H1 (cell line): ENCODE data around the gene PVR. TPM values are rescaled to one million over a fixed set of nuclear protein-coding genes. Genes with fewer than 3 reads are reported as not detected.

ENCODE experiments used
- CTCF ChIA-PET: fragments of 300-600 bp; sonication (Branson Sonifier 250); formaldehyde crosslinking; loops from one replicate; lab custom pipeline; 2021; ENCODE audit not compliant: partially characterized antibody; lab: Charles Lee
- POLR2A ChIA-PET: fragments of 300-600 bp; sonication (Branson Sonifier 250); formaldehyde crosslinking; loops from one replicate; lab custom pipeline; 2021; ENCODE audit warnings: inconsistent platforms; ENCODE audit not compliant: partially characterized antibody; lab: Charles Lee
- DNase-seq, 2 experiments: peaks; one replicate each; pipeline versions ENCODE4 v3.0.0 to v3.0.0-alpha.2; 2010 to 2022; ENCODE audit warnings: low spot score in 2 of 2, low read depth in 1 of 2, mixed read lengths in 1 of 2
- FAIRE-seq: peaks from 2 replicates; lab custom pipeline; 2011; peaks lifted over from hg19 to GRCh38; lab: Jason Lieb, UNC
- H2AFZ ChIP-seq: 2 replicates; pipeline ENCODE4 v1.8.1; 2012; ENCODE audit warnings: low read length, inconsistent platforms
- H2AK5ac ChIP-seq: 2 replicates; pipeline ENCODE4 v1.6.1; 2013; ENCODE audit warnings: low read depth, low read length
- H2BK120ac ChIP-seq: replicated peaks from 2 replicates; pipeline ENCODE3; 2013; ENCODE audit warnings: low read depth, low read length, inconsistent platforms
- H2BK12ac ChIP-seq: 2 replicates; pipeline ENCODE4 v1.6.1; 2013; ENCODE audit warnings: low read depth, low read length
- H2BK15ac ChIP-seq: 2 replicates; pipeline ENCODE4 v1.6.1; 2013; ENCODE audit warnings: low read length
- H2BK20ac ChIP-seq: 2 replicates; pipeline ENCODE4 v1.6.1; 2013; ENCODE audit warnings: low read length
- H2BK5ac ChIP-seq: 2 replicates; pipeline ENCODE4 v1.6.1; 2013; ENCODE audit warnings: low read depth, low read length
- H3K14ac ChIP-seq: 2 replicates; pipeline ENCODE4 v1.6.1; 2013; ENCODE audit warnings: inconsistent platforms; ENCODE audit not compliant: insufficient read length
- H3K18ac ChIP-seq: 2 replicates; pipeline ENCODE4 v1.6.1; 2013; ENCODE audit warnings: low read length; ENCODE audit errors: extremely low read depth
- H3K23ac ChIP-seq: 2 replicates; pipeline ENCODE4 v1.6.1; 2013; ENCODE audit warnings: inconsistent platforms; ENCODE audit not compliant: insufficient read length
- H3K23me2 ChIP-seq: 2 replicates; pipeline ENCODE4 v1.6.1; 2013; ENCODE audit warnings: low read depth, low read length
- H3K27ac ChIP-seq: 2 replicates; pipeline ENCODE4 v1.6.1; 2011; ENCODE audit warnings: low read depth, low read length, inconsistent platforms
- H3K27me3 ChIP-seq, 4 experiments: replicated peaks in 1 of 4; 1 replicate in 1 of 4; 2 replicates in 3 of 4; pipeline versions ENCODE4 v1.6.1 to v1.8.1; 2011 to 2013; ENCODE audit warnings: low read length in 3 of 4, mild to moderate bottlenecking in 3 of 4, inconsistent platforms in 2 of 4, mixed read lengths in 2 of 4, moderate library complexity in 1 of 4; ENCODE audit not compliant: control insufficient read depth in 3 of 4, insufficient read depth in 3 of 4; ENCODE audit errors: extremely low read depth in 1 of 4
- H3K36me3 ChIP-seq, 4 experiments: 2 replicates each; pipeline versions ENCODE4 v1.6.1 to v1.8.1; 2011 to 2013; ENCODE audit warnings: mild to moderate bottlenecking in 4 of 4, low read length in 3 of 4, moderate library complexity in 2 of 4, control low read depth in 1 of 4, inconsistent platforms in 1 of 4; ENCODE audit not compliant: insufficient read depth in 4 of 4, control insufficient read depth in 2 of 4
- H3K4ac ChIP-seq: replicated peaks from 2 replicates; pipeline ENCODE3; 2013; ENCODE audit warnings: low read length, low read depth, mixed read lengths, inconsistent platforms; ENCODE audit not compliant: insufficient read length
- H3K4me1 ChIP-seq, 4 experiments: replicated peaks in 1 of 4; 1 replicate in 1 of 4; 2 replicates in 3 of 4; pipeline versions ENCODE4 v1.6.1 to v1.8.1; 2011 to 2013; ENCODE audit warnings: low read length in 3 of 4, inconsistent platforms in 2 of 4, mixed read lengths in 1 of 4; ENCODE audit not compliant: insufficient read depth in 4 of 4, control insufficient read depth in 3 of 4
- H3K4me2 ChIP-seq, 2 experiments: 2 replicates each; pipeline versions ENCODE4 v1.6.1 to v1.8.1; 2011 to 2013; ENCODE audit warnings: low read depth in 2 of 2, low read length in 2 of 2, control low read depth in 1 of 2, inconsistent platforms in 1 of 2, mild to moderate bottlenecking in 1 of 2; ENCODE audit not compliant: insufficient read depth in 1 of 2
- H3K4me3 ChIP-seq, 4 experiments: fragments of 200-600, 300-600 bp in 1 of 4; sonication (generic), shearing (Covaris generic), sonication (Bioruptor Twin) in 1 of 4; 2 replicates each; pipeline versions ENCODE4 v1.5.1 to v1.8.1; 2011 to 2016; ENCODE audit warnings: low read length in 4 of 4, low read depth in 3 of 4, control low read depth in 2 of 4, inconsistent platforms in 2 of 4, mild to moderate bottlenecking in 2 of 4, mixed read lengths in 1 of 4, moderate library complexity in 1 of 4; ENCODE audit not compliant: insufficient read depth in 2 of 4; ENCODE audit errors: extremely low read depth in 1 of 4
- H3K56ac ChIP-seq: replicated peaks from 2 replicates; pipeline ENCODE3; 2013; ENCODE audit warnings: low read depth, mild to moderate bottlenecking, mixed read lengths, low read length, inconsistent platforms; ENCODE audit not compliant: insufficient read length
- H3K79me1 ChIP-seq: 2 replicates; pipeline ENCODE4 v1.6.1; 2013; ENCODE audit warnings: low read depth, low read length, control low read depth
- H3K79me2 ChIP-seq, 2 experiments: 2 replicates each; pipeline versions ENCODE4 v1.6.1 to v1.8.1; 2012 to 2013; ENCODE audit warnings: low read length in 2 of 2, mild to moderate bottlenecking in 2 of 2, inconsistent platforms in 1 of 2; ENCODE audit not compliant: insufficient read depth in 2 of 2, control insufficient read depth in 1 of 2
- H3K9ac ChIP-seq, 4 experiments: replicated peaks in 1 of 4; 1 replicate in 1 of 4; 2 replicates in 3 of 4; pipeline versions ENCODE4 v1.6.1 to v1.8.1; 2011 to 2013; ENCODE audit warnings: low read depth in 3 of 4, low read length in 3 of 4, control low read depth in 2 of 4, mild to moderate bottlenecking in 2 of 4, moderate library complexity in 2 of 4, inconsistent platforms in 1 of 4; ENCODE audit errors: extremely low read depth in 1 of 4
- H3K9me3 ChIP-seq, 2 experiments: 2 replicates each; pipeline versions ENCODE4 v1.6.1 to v1.8.1; 2012 to 2013; ENCODE audit warnings: mild to moderate bottlenecking in 2 of 2, moderate library complexity in 2 of 2, control low read depth in 1 of 2, inconsistent platforms in 1 of 2, low read depth in 1 of 2, low read length in 1 of 2, mixed read lengths in 1 of 2; ENCODE audit not compliant: insufficient read depth in 2 of 2
- H4K20me1 ChIP-seq, 2 experiments: replicated peaks in 1 of 2; 2 replicates each; pipeline versions ENCODE3 to v1.8.1; 2011 to 2013; ENCODE audit warnings: inconsistent platforms in 2 of 2, low read length in 2 of 2, mild to moderate bottlenecking in 1 of 2; ENCODE audit not compliant: insufficient read depth in 2 of 2, control insufficient read depth in 1 of 2
- H4K5ac ChIP-seq: 2 replicates; pipeline ENCODE4 v1.6.1; 2013; ENCODE audit warnings: low read length, low read depth, mixed read lengths, inconsistent platforms; ENCODE audit not compliant: insufficient read length
- H4K8ac ChIP-seq: 2 replicates; pipeline ENCODE4 v1.8.0; 2013; ENCODE audit warnings: mild to moderate bottlenecking, moderate library complexity, low read length, inconsistent platforms; ENCODE audit not compliant: insufficient read depth; ENCODE audit errors: extremely low read depth
- H4K91ac ChIP-seq: replicated peaks from 2 replicates; pipeline ENCODE3; 2013; ENCODE audit warnings: low read length, mixed read lengths, inconsistent platforms; ENCODE audit not compliant: insufficient read length
- CHD2 ChIP-seq: IDR thresholded peaks from 2 replicates; pipeline ENCODE4 v1.6.1; 2012; ENCODE audit warnings: low read length, improper control_type of control experiment
- EGR1 ChIP-seq: IDR thresholded peaks from 2 replicates; pipeline ENCODE4 v1.6.1; 2011; ENCODE audit warnings: low read depth, low read length, borderline replicate concordance
- POU5F1 ChIP-seq: IDR thresholded peaks from 2 replicates; pipeline ENCODE4 v1.6.1; 2011; ENCODE audit warnings: low read depth, mild to moderate bottlenecking, low read length, moderate library complexity
- RXRA ChIP-seq: IDR thresholded peaks from 2 replicates; pipeline ENCODE4 v1.6.1; 2011; ENCODE audit warnings: low read depth, mild to moderate bottlenecking, low read length, moderate library complexity; ENCODE audit not compliant: insufficient read depth
- WGBS, 2 experiments: shearing (Covaris generic) in 1 of 2; methylation state at CpG; one replicate each; pipeline versions ENCODE4 v1.1.6 to v1.1.7; 2013 to 2015; ENCODE audit warnings: low lambda C conversion rate in 2 of 2, mixed read lengths in 2 of 2, inconsistent platforms in 1 of 2, low coverage in 1 of 2, missing lambda C conversion rate in 1 of 2; ENCODE audit not compliant: insufficient replicate concordance in 2 of 2, insufficient coverage in 1 of 2, insufficient read length in 1 of 2; ENCODE audit errors: extremely low coverage in 1 of 2, missing lambda C conversion rate in 1 of 2; 5-methylcytosine and 5-hydroxymethylcytosine counted together
- polyA plus RNA-seq, 7 experiments: library from polyadenylated mRNA; depleted of rRNA in 3 of 7; stranded (reverse) in 5 of 7; unstranded in 2 of 7; fragments of >200 nt in 5 of 7; fragments of 200-250 nt in 2 of 7; gene quantifications; 1 replicate in 5 of 7; 2 replicates in 1 of 7; 4 replicates in 1 of 7; pipeline versions ENCODE4 v1.2.1 to v1.2.3, GENCODE V29; 2011 to 2013; ENCODE audit warnings: missing spikeins in 2 of 7, mixed read lengths in 2 of 7
- total RNA-seq: library from RNA; stranded (reverse); fragmentation: NEBNext Ultra II Directional; extraction: Animal tissue kit (Norgen Biotek cat#: 25700); gene quantifications from 2 replicates; pipeline ENCODE4 v1.2.1, GENCODE V29; 2021

Gene PVR
- total and polyA plus RNA-seq, 2 of the 8 experiments (the other 6 are each of a cell fraction or from before 2014, with no cell fraction given), result 13.3 to 14.8 TPM

DNA sequence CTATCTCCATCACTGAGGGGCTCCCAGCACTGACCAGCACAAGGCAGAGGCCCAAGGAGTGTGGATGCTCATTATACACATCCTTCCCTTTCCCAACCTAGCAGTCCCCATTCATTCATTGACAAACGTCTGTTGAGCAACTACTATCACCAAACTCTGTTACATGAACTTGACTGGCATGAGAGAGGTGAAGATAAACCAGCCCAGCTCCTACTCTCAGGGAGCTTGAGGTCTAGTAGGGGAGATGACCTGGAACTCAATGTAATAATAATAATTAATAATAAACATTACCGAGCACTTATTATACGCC lies 46.4 kb downstream of the PVR start:
- Histone ChIP-seq H2BK15ac (no peak overlapping the region), H3K4me2 (no peak overlapping the region), H2BK120ac (no peak overlapping the region), H3K79me2 (no peaks in the 10 kb centered on the region), H2BK12ac (peak overlapping the region; percentile 94; the same call in 1 of the 2 replicates), H2AFZ (0 out of 2 replicates have a peak overlapping the region, but pooled peaks have one; percentile 54), H4K91ac (no peak overlapping the region), H3K4me3 (no peak overlapping the region), H2AK5ac (peak overlapping the region; percentile 10; the same call in 1 of the 2 replicates), H3K4ac (no peak overlapping the region), H3K4me1 (peaks cover 0 to 12% (median 2%) of the 10 kb centered on the region in 4 experiments; a peak in 4 of 7 replicates), H3K9me3 (no peaks in the 10 kb centered on the region), H3K23me2 (no peaks in the 10 kb centered on the region; the same call in 1 of the 2 replicates), H3K23ac (no peak overlapping the region), H3K79me1 (no peaks in the 10 kb centered on the region), H3K27ac (no peak overlapping the region), H4K5ac (no peak overlapping the region), H3K27me3 (no peaks in the 10 kb centered on the region), H3K9ac (no peak overlapping the region), H3K14ac (no peak overlapping the region), H4K20me1 (no peaks in the 10 kb centered on the region), H3K56ac (no peak overlapping the region), H2BK5ac (0 out of 2 replicates have a peak overlapping the region, but pooled peaks have one; percentile 66), H3K18ac (no peak overlapping the region), H3K36me3 (no peaks in the 10 kb centered on the region), H2BK20ac (no peak overlapping the region), H4K8ac (no peak overlapping the region)
- FAIRE-seq (no peak), DNase-seq (no peak)
- POLR2A ChIA-PET, result interaction anchor here (1.0 to 1.5 kb wide), 4 partner anchors 28 to 83 kb away, joined by 3 read pairs; no protein-coding TSS in a partner anchor
- no peak for TF ChIP-seq POU5F1
- no peak for TF ChIP-seq CHD2
- no peak for TF ChIP-seq EGR1
- TF ChIP-seq RXRA, result no peak
- 96% methylated on average over 3 of the region's 3 CpGs; no CpG with 5 or more reads in 1 of the 2 experiments for WGBS, 2 experiments
- CTCF ChIA-PET, result interaction anchor here (0.9 to 11.2 kb wide), 36 partner anchors 9 to 423 kb away, joined by 3 to 134 read pairs (median 6); partner anchors contain the start of gene NECTIN2
